Fibroblast of lung (primary cell): ENCODE measurements around the gene NEDD4.

ENCODE experiments used
- EZH2 ChIP-seq: IDR thresholded peaks from 2 replicates; pipeline ENCODE4 v1.5.1; 2012; ENCODE audit warnings: low read length, control low read depth, mild to moderate bottlenecking; ENCODE audit errors: missing control alignments
- TF ChIP-seq, protein P1 (sequence below), 2 donors: IDR thresholded peaks in 1 of 2; conservative IDR thresholded peaks in 1 of 2; 1 replicate in 1 of 2; 2 replicates in 1 of 2; pipeline ENCODE4 v1.5.1; 2011 to 2012; ENCODE audit warnings: low read length in 2 of 2, control low read depth in 1 of 2, inconsistent platforms in 1 of 2, low read depth in 1 of 2, mild to moderate bottlenecking in 1 of 2

DNA sequence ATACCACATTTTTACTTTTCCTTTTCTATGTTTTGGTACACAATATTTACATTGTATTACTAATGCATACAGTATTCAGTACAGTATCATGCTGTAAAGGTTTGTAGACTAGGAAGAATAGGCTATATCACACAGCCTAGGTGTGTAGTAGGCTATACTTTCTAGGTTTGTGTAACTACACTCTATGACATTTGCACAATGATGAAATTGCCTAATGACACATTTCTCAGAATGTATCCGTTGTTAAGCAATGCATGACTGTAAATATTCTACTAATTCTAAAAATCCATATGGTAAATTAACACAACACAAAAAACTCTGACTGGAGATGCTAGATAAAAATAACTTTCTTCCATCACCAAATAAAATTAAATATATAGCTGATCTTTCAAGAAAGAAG is 16.2 kb downstream of the NEDD4 start:
- TF ChIP-seq, protein P1, sequence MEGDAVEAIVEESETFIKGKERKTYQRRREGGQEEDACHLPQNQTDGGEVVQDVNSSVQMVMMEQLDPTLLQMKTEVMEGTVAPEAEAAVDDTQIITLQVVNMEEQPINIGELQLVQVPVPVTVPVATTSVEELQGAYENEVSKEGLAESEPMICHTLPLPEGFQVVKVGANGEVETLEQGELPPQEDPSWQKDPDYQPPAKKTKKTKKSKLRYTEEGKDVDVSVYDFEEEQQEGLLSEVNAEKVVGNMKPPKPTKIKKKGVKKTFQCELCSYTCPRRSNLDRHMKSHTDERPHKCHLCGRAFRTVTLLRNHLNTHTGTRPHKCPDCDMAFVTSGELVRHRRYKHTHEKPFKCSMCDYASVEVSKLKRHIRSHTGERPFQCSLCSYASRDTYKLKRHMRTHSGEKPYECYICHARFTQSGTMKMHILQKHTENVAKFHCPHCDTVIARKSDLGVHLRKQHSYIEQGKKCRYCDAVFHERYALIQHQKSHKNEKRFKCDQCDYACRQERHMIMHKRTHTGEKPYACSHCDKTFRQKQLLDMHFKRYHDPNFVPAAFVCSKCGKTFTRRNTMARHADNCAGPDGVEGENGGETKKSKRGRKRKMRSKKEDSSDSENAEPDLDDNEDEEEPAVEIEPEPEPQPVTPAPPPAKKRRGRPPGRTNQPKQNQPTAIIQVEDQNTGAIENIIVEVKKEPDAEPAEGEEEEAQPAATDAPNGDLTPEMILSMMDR (conservative IDR thresholded peaks at IDR 0.05 in 1 of 2, IDR thresholded peaks at IDR 0.05 in 1 of 2; ENCODE audit: low read depth in 1 of 2, low read length in 2 of 2) = no peak
- no peak for TF ChIP-seq EZH2
